GM12891 (cell line): ENCODE measurements around the gene IGFBP1.

Experiments
- POLR2A ChIP-seq: IDR thresholded peaks from 2 replicates; pipeline ENCODE4 v1.6.1; 2011; ENCODE audit warnings: low read depth, low read length, control low read depth
- POLR2AphosphoS5 ChIP-seq: IDR thresholded peaks from 2 replicates; pipeline ENCODE4 v1.6.1; 2011; ENCODE audit warnings: low read depth, low read length, control low read depth

GRCh38 chr7:45915606-45916005, 27.3 kb downstream of the IGFBP1 start:
- no peak for TF ChIP-seq POLR2A
- TF ChIP-seq POLR2AphosphoS5: no peak
